ENCODE measurements around the gene SLC35E2B. TPM values are rescaled to one million over a fixed set of nuclear protein-coding genes. Genes with fewer than 3 reads are reported as not detected.

SLC35E2B gene
- total and polyA plus RNA-seq, 2 of the 13 experiments (the other 11 are each of a cell fraction or from before 2014, with no cell fraction given): 14.1 to 19.7 TPM

DNA sequence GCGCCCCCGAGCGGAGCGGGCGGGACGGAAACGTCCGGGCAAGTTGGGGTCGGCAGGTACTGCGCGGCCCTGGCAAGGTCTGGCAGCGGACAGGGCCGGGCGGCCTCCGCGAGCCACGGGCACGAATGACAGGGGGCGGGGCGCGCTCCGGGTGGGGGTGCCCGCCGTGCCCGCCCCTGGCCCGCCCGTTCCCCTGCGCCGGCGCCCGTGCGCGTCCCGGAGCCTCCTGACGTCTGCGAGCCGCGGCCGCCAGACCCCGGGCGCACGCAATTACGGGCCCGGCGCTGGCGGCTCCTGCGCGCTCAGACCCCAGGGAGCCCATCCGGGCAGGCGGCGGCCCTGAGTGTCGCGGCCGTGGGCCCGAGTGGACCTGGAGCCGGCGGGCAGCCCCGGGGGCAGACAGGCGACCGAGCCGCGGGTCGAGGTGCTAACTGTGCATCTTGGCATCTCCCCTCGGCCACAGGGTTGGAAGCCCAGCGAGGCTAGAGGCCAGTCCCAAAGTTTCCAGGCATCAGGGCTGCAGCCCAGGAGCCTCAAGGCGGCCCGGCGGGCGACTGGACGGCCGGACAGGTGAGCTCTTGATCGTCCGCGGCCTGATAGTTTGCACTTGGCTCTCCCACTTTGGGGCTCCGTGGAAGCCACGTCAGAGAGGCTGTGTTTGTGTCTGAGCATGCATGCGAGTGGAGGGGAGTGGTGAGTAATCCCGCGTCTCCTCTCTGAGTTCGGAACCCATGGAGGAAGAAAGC, 76.4 kb downstream of the SLC35E2B start:
- intact Hi-C loops (cut with micrococcal nuclease; ENCODE audit: unreplicated experiment) (no loop called here), in situ Hi-C loops (cut with HindIII; ENCODE audit: extremely low pct_ligation_motif_present, low pct_unique_long_range_greater_than_20kb) (loop anchor here (5.0 kb wide), 1 partner anchor 39 kb away; no protein-coding TSS in a partner anchor)
- ATAC-seq: peak; percentile 1; the same call in 2 of the 3 replicates
- Histone ChIP-seq H3K79me2 (ENCODE audit: insufficient read depth, low read length) (peaks cover 18% of the 10 kb centered on the region), H3K36me3 (replicated peaks in 1 of 2; ENCODE audit: control insufficient read depth in 1 of 2, insufficient read depth in 2 of 2, low read length in 2 of 2) (peaks cover 1 to 14% of the 10 kb centered on the region in 2 experiments; a peak in 2 of 5 replicates), H4K20me1 (ENCODE audit: insufficient read depth, low read length) (peaks cover 8% of the 10 kb centered on the region; the same call in 1 of the 2 replicates), H3K4me1 (ENCODE audit: insufficient read depth, low read length) (peaks cover 36% of the 10 kb centered on the region), H3K4me2 (ENCODE audit: low read depth, low read length) (peak overlapping the region; percentile 91), H3K4me3 (replicated peaks in 1 of 3; ENCODE audit: insufficient read depth in 1 of 3, low read depth in 2 of 3, low read length in 3 of 3) (peak overlapping the region; percentile 90 to 100 (median 98)), H3K9ac (ENCODE audit: insufficient read depth, low read depth, low read length) (peak overlapping the region; percentile 100), H3K9me3 (ENCODE audit: low read length) (no peaks in the 10 kb centered on the region), H2AFZ (ENCODE audit: low read length) (no peak overlapping the region), H3K27me3 (ENCODE audit: control insufficient read depth in 1 of 2, insufficient read depth in 2 of 2, low read length in 2 of 2) (no peaks in the 10 kb centered on the region; a peak in 1 of 5 replicates), H3K27ac (ENCODE audit: extremely low read length, insufficient read depth, low read length) (peak overlapping the region; percentile 99)
- ChIA-PET CTCF (ENCODE audit: low intra/inter-chr PET ratio, low total read pairs) (no interaction called here), POLR2A (interaction anchor here (0.8 to 3.3 kb wide), 7 partner anchors 19 to 183 kb away, joined by 3 to 29 read pairs (median 4); no protein-coding TSS in a partner anchor)
- BruUV-seq (replicated peaks): no TSS peak
- WGBS (ENCODE audit: low lambda C conversion rate): no CpG with 5 or more reads among the region's 80 CpGs
- no peak for FAIRE-seq
- DNase-seq (ENCODE audit: low spot score): no peak
- TF ChIP-seq TMF1 (CRISPR knock-in tag; IDR thresholded peaks at IDR 0.05; ENCODE audit: low read depth) (0 out of 2 replicates have a peak, but pooled peaks have one; percentile 3), ZNF383 (CRISPR knock-in tag; IDR thresholded peaks at IDR 0.05; ENCODE audit: borderline replicate concordance) (no peak), ZNF777 (CRISPR knock-in tag; IDR thresholded peaks at IDR 0.05) (peak; percentile 36; the same call in 1 of the 2 replicates), ZFY (CRISPR knock-in tag; IDR thresholded peaks at IDR 0.05) (peak; percentile 13; the same call in 1 of the 2 replicates), ASH2L (IDR thresholded peaks at IDR 0.05; ENCODE audit: insufficient read length, low read depth, low read length) (peak; percentile 5), TOPORS (CRISPR knock-in tag; IDR thresholded peaks at IDR 0.05) (0 out of 2 replicates have a peak, but pooled peaks have one; percentile 8), CC2D1A (CRISPR knock-in tag; IDR thresholded peaks at IDR 0.05) (no peak), GZF1 (CRISPR knock-in tag; IDR thresholded peaks at IDR 0.05) (no peak), KDM5A (IDR thresholded peaks at IDR 0.05; ENCODE audit: borderline replicate concordance, low read length) (0 out of 2 replicates have a peak, but pooled peaks have one; percentile 8), ZNF746 (CRISPR knock-in tag; IDR thresholded peaks at IDR 0.05) (0 out of 2 replicates have a peak, but pooled peaks have one; percentile 10)
- TF ChIP-seq, protein P1, sequence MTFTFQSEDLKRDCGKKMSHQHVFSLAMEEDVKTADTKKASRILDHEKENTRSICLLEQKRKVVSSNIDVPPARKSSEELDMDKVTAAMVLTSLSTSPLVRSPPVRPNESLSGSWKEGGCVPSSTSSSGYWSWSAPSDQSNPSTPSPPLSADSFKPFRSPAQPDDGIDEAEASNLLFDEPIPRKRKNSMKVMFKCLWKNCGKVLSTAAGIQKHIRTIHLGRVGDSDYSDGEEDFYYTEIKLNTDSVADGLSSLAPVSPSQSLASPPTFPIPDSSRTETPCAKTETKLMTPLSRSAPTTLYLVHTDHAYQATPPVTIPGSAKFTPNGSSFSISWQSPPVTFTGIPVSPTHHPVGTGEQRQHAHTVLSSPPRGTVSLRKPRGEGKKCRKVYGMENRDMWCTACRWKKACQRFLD (CRISPR knock-in tag; IDR thresholded peaks at IDR 0.05; ENCODE audit: borderline replicate concordance): 0 out of 2 replicates have a peak, but pooled peaks have one; percentile 13
- TF ChIP-seq, protein P2, sequence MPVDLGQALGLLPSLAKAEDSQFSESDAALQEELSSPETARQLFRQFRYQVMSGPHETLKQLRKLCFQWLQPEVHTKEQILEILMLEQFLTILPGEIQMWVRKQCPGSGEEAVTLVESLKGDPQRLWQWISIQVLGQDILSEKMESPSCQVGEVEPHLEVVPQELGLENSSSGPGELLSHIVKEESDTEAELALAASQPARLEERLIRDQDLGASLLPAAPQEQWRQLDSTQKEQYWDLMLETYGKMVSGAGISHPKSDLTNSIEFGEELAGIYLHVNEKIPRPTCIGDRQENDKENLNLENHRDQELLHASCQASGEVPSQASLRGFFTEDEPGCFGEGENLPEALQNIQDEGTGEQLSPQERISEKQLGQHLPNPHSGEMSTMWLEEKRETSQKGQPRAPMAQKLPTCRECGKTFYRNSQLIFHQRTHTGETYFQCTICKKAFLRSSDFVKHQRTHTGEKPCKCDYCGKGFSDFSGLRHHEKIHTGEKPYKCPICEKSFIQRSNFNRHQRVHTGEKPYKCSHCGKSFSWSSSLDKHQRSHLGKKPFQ (CRISPR knock-in tag; IDR thresholded peaks at IDR 0.05; ENCODE audit: insufficient replicate concordance): peak; percentile 46
- TF ChIP-seq, protein P3, sequence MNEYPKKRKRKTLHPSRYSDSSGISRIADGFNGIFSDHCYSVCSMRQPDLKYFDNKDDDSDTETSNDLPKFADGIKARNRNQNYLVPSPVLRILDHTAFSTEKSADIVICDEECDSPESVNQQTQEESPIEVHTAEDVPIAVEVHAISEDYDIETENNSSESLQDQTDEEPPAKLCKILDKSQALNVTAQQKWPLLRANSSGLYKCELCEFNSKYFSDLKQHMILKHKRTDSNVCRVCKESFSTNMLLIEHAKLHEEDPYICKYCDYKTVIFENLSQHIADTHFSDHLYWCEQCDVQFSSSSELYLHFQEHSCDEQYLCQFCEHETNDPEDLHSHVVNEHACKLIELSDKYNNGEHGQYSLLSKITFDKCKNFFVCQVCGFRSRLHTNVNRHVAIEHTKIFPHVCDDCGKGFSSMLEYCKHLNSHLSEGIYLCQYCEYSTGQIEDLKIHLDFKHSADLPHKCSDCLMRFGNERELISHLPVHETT (CRISPR knock-in tag; conservative IDR thresholded peaks at IDR 0.05): no peak
- TF ChIP-seq, protein P4, sequence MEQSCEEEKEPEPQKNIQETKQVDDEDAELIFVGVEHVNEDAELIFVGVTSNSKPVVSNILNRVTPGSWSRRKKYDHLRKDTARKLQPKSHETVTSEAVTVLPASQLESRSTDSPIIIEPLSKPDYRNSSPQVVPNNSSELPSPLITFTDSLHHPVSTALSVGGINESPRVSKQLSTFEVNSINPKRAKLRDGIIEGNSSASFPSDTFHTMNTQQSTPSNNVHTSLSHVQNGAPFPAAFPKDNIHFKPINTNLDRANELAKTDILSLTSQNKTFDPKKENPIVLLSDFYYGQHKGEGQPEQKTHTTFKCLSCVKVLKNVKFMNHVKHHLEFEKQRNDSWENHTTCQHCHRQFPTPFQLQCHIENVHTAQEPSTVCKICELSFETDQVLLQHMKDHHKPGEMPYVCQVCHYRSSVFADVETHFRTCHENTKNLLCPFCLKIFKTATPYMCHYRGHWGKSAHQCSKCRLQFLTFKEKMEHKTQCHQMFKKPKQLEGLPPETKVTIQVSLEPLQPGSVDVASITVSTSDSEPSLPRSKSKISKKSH (CRISPR knock-in tag; IDR thresholded peaks at IDR 0.05; ENCODE audit: borderline replicate concordance): 0 out of 2 replicates have a peak, but pooled peaks have one; percentile 10

Data from HepG2 (cell line).